Duodenal mucosa (tissue), 2 donors: Measurements from ENCODE around the gene OS9.

Source experiments
- H3K27ac ChIP-seq: one replicate; pipeline ENCODE4 v1.7.0; 2013; ENCODE audit warnings: low read depth, low read length
- H3K27me3 ChIP-seq, 2 donors: one replicate each; pipeline ENCODE4 v1.7.0; 2013; ENCODE audit warnings: low read length in 2 of 2, control low read depth in 1 of 2; ENCODE audit not compliant: insufficient read depth in 2 of 2, control insufficient read depth in 1 of 2
- H3K36me3 ChIP-seq, 2 donors: one replicate each; pipeline ENCODE4 v1.7.0; 2013; ENCODE audit warnings: low read length in 2 of 2, control low read depth in 1 of 2; ENCODE audit not compliant: insufficient read depth in 2 of 2, control insufficient read depth in 1 of 2
- H3K4me1 ChIP-seq, 2 donors: one replicate each; pipeline ENCODE4 v1.7.0; 2013; ENCODE audit warnings: low read length in 2 of 2, control low read depth in 1 of 2; ENCODE audit not compliant: insufficient read depth in 2 of 2, control insufficient read depth in 1 of 2
- H3K4me3 ChIP-seq, 2 donors: one replicate each; pipeline ENCODE4 v1.7.0; 2013; ENCODE audit warnings: low read length in 2 of 2, low read depth in 1 of 2
- H3K9ac ChIP-seq, 2 donors: one replicate each; pipeline ENCODE4 v1.7.0; 2013; ENCODE audit warnings: low read length in 2 of 2, low read depth in 1 of 2
- H3K9me3 ChIP-seq, 2 donors: one replicate each; pipeline ENCODE4 v1.7.0; 2013; ENCODE audit warnings: low read length in 2 of 2, control low read depth in 1 of 2; ENCODE audit not compliant: control insufficient read depth in 1 of 2

Gene OS9

GRCh38 chr12:57727758-57728395 lies 33.9 kb downstream of the OS9 start:
- H3K27me3 ChIP-seq = peaks cover 18 to 21% of the 10 kb centered on the region in 2 donors
- H3K36me3 ChIP-seq = peaks cover 0 to 4% of the 10 kb centered on the region in 2 donors

DNA sequence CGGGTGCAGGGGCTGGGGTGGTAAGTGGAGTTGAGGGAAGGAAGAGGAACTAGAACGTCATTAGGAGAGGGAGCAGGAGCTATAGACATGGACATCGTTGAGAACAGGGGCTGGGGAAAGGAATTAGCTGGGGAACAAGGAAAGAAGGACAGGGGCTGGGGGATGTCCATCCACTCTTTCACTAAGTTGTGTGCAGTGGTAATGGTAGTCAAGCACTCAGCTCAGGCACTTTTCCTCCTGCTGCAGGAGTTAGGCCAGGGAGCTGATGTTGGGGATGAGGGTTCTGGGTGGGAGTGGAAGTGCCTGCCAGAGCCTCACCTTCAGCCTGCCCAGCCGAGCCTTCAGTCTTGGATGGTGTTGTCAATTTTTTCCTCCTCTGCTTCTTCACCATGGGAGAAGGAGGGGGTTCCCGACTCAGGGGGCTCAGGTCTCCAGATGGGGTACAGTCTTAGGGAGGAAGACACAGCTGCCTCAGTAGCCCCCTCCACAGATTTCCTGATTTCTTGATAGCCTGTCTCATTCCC lies 35.5 kb downstream of the OS9 start:
- peaks cover 0 to 8% of the 10 kb centered on the region in 2 donors for H3K36me3 ChIP-seq
- no peak overlapping the region for H3K27ac ChIP-seq
- H3K27me3 ChIP-seq = peaks cover 28 to 34% of the 10 kb centered on the region in 2 donors
- peaks cover 5 to 16% of the 10 kb centered on the region in 2 donors for H3K4me1 ChIP-seq
- no peak overlapping the region for H3K4me3 ChIP-seq
- H3K9me3 ChIP-seq = no peaks in the 10 kb centered on the region
- H3K9ac ChIP-seq = no peak overlapping the region

More at GRCh38 chr12:57727758-57728395, 33.9 kb downstream of the OS9 start:
- no peak overlapping the region for H3K27ac ChIP-seq
- peaks cover 5 to 16% of the 10 kb centered on the region in 2 donors for H3K4me1 ChIP-seq
- no peak overlapping the region for H3K9ac ChIP-seq
- H3K4me3 ChIP-seq = no peak overlapping the region
- no peaks in the 10 kb centered on the region for H3K9me3 ChIP-seq

DNA sequence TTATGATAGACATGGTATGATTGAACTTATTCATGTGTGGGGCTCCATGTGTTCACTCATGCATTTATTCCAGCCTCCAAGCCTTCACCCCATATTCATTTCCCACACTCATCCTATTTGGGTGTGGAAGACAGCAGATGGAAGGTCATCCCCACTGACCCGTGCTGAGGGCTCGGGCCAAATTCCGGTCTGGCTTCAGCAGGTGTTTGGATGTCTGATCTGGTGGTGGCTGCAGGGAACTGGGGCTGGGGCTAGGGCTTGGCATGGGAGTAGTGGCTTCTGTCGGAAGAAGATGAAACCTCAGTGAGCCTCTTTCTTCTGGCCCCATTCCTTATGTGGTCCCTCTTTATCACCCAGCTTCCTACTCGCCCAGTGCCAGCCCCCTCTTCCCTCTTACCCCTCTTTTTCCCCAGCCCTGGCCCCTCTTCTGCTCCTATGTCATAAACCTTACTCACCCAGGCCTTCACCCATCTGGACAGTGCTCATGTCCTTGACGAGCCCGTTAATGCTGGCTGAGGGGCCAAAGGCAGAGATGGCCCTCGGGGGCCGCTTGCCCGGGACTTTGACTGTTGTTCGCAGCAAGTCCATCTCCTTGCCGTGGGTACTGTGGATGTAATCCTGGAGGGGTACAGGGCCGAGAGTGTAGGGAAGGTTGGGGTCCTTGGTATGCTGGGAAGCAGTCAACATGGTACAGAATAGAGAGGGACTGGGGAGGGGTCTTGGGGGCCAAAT lies 36.6 kb downstream of the OS9 start:
- no peak overlapping the region for H3K9ac ChIP-seq
- H3K27me3 ChIP-seq = peaks cover 38 to 40% of the 10 kb centered on the region in 2 donors
- H3K27ac ChIP-seq = no peak overlapping the region
- H3K4me3 ChIP-seq = no peak overlapping the region
- no peaks in the 10 kb centered on the region for H3K9me3 ChIP-seq
- peaks cover 5 to 16% of the 10 kb centered on the region in 2 donors for H3K4me1 ChIP-seq
- peaks cover 0 to 8% of the 10 kb centered on the region in 2 donors for H3K36me3 ChIP-seq

- H3K27ac ChIP-seq = no peak overlapping the region
- peaks cover 47 to 50% of the 10 kb centered on the region in 2 donors for H3K27me3 ChIP-seq
- H3K36me3 ChIP-seq = peaks cover 0 to 8% of the 10 kb centered on the region in 2 donors
- H3K4me1 ChIP-seq = peaks cover 5 to 8% of the 10 kb centered on the region in 2 donors
- H3K4me3 ChIP-seq = no peak overlapping the region
- no peaks in the 10 kb centered on the region for H3K9me3 ChIP-seq
- H3K9ac ChIP-seq = no peak overlapping the region
These were observed 37.6 kb downstream of the OS9 start for GRCh38 chr12:57731411-57732080.

GRCh38 chr12:57732270-57732669 lies 38.3 kb downstream of the OS9 start:
- H3K4me3 ChIP-seq = no peak overlapping the region
- H3K27me3 ChIP-seq = peaks cover 48 to 55% of the 10 kb centered on the region in 2 donors
- H3K36me3 ChIP-seq = peaks cover 0 to 8% of the 10 kb centered on the region in 2 donors
- H3K9me3 ChIP-seq = no peaks in the 10 kb centered on the region
- peaks cover under 1% of the 10 kb centered on the region in 2 donors for H3K4me1 ChIP-seq
- no peak overlapping the region for H3K9ac ChIP-seq
- no peak overlapping the region for H3K27ac ChIP-seq

DNA sequence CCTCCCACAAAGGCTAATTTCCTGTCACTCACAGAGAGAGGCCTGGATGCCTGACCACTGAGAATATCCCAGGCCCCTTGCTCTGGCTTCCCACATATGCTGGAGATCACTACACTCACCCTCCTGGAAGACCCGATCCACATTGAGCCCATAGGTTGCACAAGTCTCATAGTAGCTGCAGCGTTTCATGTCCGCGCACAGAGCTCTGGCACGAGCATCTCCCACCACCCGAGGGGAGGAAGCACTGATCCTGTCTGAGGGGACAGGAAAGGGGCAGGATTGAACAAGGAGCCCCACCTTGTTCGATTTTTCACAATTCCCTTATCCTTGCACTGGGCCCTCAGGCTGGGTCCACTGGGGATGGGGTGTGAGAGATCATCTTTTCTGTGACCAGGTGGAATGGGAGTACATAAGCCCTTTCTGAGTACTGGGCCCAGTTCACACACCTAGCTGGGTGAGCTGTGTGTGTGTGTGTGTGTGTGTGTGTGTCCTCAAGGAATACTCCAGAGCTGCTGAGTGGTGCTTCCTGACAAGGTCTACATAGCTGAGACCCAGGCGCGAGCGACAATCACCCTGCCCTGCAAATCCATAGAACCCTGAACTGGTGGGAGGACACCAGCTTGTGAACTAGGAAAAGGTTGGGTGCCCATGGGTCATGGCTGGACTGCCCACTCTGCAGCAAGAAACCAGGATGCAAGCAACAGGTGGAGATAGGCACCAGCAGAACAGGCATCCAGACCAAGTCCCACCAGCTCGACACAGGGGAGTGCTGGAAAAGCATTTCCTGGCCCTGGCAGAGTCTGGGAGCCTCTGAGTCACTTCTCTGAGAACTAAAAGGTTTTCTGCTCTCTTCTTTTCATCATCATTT lies 39.0 kb downstream of the OS9 start:
- Histone ChIP-seq H3K4me1 (no peaks in the 10 kb centered on the region), H3K9me3 (no peaks in the 10 kb centered on the region), H3K4me3 (no peak overlapping the region), H3K27me3 (peaks cover 41 to 53% of the 10 kb centered on the region in 2 donors), H3K27ac (no peak overlapping the region), H3K36me3 (peaks cover 0 to 8% of the 10 kb centered on the region in 2 donors), H3K9ac (no peak overlapping the region)

GRCh38 chr12:57733928-57734327 lies 40.0 kb downstream of the OS9 start:
- Histone ChIP-seq H3K36me3 (peaks cover 0 to 8% of the 10 kb centered on the region in 2 donors), H3K4me3 (no peak overlapping the region), H3K9ac (no peak overlapping the region), H3K4me1 (peaks cover 0 to under 1% of the 10 kb centered on the region in 2 donors), H3K27ac (no peak overlapping the region), H3K9me3 (no peaks in the 10 kb centered on the region), H3K27me3 (peaks cover 43 to 54% of the 10 kb centered on the region in 2 donors)

GRCh38 chr12:57734591-57734990 lies 40.7 kb downstream of the OS9 start:
- peaks cover 0 to 8% of the 10 kb centered on the region in 2 donors for H3K36me3 ChIP-seq
- H3K4me3 ChIP-seq = no peak overlapping the region
- H3K9me3 ChIP-seq = no peaks in the 10 kb centered on the region
- H3K9ac ChIP-seq = no peak overlapping the region
- H3K4me1 ChIP-seq = peaks cover 0 to 7% of the 10 kb centered on the region in 2 donors
- peaks cover 50 to 59% of the 10 kb centered on the region in 2 donors for H3K27me3 ChIP-seq
- H3K27ac ChIP-seq = no peak overlapping the region

DNA sequence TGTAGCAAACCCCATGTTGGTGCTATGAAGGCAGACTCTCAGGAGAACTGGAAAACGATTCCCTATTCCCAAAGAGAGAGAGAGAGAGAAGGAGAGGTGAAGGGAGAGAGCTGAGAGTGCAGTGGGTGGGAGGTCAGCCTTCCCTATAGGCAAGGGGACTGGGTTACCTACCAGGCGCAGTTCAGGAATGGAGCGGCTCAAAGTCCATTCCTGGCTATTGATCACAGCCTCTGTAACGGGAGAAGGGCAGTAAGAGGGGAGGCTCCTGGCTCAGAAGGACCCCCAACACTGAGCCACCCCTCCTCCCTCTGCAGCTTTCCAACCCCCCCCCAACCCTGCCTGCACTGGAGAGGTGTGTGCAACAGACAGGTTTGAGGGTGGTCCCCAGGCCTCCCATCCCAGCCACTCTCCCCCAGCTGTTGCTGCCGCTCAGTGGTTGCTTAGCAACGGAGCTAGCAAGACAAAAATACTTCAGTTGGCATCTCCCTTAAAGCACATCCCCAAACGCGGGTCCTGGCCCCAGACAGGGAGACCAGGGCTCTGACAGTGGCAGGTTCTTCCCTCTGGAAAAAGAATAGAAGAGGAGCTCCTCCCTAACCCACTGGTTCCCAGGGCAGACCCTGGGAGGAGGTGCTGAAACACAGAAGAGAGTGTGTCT lies 41.4 kb downstream of the OS9 start:
- Histone ChIP-seq H3K27me3 (peaks cover 50 to 60% of the 10 kb centered on the region in 2 donors), H3K36me3 (peaks cover 0 to 5% of the 10 kb centered on the region in 2 donors), H3K9ac (no peak overlapping the region), H3K4me1 (peaks cover 0 to 10% of the 10 kb centered on the region in 2 donors), H3K9me3 (no peaks in the 10 kb centered on the region), H3K27ac (no peak overlapping the region), H3K4me3 (no peak overlapping the region)
